ENCODE measurements around the gene DGKE.

DNA sequence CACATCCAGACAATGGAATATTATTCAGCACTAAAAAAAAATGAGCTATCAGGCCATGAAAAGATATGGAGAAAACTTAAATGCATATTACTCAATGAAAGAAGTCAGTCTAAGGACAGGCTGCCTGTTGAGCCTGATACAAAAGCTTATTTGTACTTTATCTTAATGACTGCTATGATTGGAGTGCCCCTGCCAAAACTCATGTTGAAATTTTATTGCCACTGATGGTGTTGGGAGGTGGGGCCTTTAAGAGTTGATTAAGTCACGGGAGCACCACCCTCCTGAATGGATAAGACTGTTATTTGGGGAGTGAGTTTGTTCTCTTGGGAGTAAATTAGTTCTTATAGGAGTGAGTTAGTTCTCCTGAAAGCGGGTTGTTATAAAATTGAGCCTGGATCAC, 10.1 kb upstream of the DGKE start:
- TF ChIP-seq POLR2AphosphoS5 (IDR thresholded peaks at IDR 0.05; ENCODE audit: low read depth, low read length) = no peak
- TF ChIP-seq POLR2A (IDR thresholded peaks at IDR 0.05; ENCODE audit: low read depth, low read length) = no peak
- no peak for TF ChIP-seq SPI1 (IDR thresholded peaks at IDR 0.05; ENCODE audit: low read depth, low read length)
- TF ChIP-seq TAF1 (IDR thresholded peaks at IDR 0.05; ENCODE audit: low read depth, low read length) = no peak
- TF ChIP-seq POU2F2 (IDR thresholded peaks at IDR 0.05; ENCODE audit: low read depth, low read length) = no peak
- TF ChIP-seq PAX5 (IDR thresholded peaks at IDR 0.05; ENCODE audit: insufficient read depth, low read length, severe bottlenecking) = no peak
